ENCODE measurements around the gene DIS3L.
"Not testable (repeated sequence)": the region's sequence is repeated elsewhere in the genome, so short reads cannot be mapped to it uniquely, and the experiment has no call there.

DIS3L gene

DNA sequence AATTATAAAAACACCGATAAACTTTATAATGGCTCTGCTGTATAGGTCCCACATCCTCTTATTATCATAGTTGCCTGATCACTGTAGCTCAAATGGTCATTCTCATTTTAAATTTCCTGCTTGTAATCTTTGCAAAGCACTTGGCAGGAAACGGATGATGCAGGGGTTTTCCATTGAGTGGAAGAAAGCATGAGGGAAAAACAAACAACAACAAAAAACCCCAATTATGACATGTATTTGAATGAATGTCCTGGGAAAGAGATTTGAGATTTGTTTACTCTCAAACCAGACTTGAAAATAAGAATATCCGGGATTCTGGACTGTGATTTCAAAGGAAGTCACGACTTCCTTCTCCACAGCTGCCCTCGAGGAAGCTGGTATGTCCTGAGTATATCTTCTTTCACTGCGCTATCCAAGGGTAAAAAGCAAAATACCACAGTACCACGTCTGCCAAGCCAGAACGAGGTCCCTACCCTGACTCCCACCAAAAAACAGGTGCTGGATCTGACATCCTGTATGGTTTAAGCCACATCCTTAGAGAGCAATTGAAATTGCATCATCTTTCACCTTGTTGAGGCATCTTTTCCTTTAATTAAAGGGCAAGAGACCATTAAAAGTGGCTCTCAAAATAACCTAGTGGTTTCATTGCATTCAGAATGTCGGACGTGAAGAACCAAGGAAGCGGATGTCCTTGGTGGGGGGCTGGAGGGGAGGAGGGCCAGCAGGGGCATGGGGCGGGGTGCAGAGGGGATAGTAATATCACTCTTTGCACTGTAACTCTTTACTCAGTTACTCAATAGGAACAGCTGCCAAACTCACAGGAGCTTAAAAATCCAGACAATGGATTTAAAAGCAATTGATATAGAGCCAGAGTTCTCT lies 76.6 kb downstream of the DIS3L start:
- peak overlapping the region; percentile 27 for H3K4me3 ChIP-seq (ENCODE audit: low read length)
- peak; percentile 96 for DNase-seq (ENCODE audit: low read depth, low spot score)

DNA sequence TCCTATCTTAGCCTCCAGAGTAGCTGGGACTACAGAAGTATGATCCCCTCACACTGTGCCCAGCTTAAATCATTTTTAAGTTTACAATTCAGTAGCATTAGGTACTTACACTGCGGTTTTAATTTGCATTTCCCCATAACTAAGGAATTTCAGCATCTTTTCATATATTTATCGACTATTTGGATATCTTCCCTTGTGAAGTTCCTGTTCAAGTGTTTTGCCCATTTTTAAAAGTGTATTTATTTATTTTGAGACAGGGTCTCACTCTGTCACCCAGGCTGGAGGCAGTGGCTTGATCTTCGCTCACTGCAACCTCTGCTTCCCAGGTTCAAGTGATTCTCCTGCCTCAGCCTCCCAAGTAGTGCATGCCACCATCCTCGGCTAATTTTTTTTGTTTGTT lies 80.8 kb downstream of the DIS3L start:
- DNase-seq (ENCODE audit: low read depth, low spot score), result no peak
- no peak overlapping the region for H3K4me3 ChIP-seq (ENCODE audit: low read length)

DNA sequence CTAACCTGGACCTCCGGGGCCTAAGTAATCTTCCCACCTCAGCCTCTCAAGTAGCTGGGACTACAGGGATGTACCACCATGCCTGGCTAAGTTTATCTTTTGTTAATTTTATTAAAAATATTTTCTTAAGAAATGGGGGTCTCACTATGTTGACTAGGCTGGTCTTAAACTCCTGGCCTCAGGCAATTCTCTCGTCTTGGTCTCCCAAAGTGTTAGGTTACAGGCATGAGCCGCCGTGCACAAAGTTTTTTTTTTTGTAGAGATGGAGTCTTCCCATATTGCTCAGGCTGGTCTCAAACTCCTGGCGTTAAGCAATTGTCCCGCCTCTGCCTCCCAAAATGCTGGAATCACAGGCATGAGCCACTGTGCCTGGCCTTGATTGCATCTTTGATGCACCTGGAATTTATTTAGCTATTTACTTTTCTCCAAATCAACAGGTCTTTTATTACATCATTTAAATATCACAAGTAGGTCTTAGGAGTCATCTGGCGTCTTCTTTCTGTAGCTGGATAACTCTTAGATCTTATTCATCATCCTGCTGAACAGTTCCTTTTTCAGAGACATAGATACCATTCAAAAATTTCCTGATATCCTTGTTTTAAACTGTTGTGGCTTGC lies 85.6 kb downstream of the DIS3L start:
- no peak overlapping the region for H3K4me3 ChIP-seq (ENCODE audit: low read length)
- DNase-seq (ENCODE audit: low read depth, low spot score), result no peak

DNA sequence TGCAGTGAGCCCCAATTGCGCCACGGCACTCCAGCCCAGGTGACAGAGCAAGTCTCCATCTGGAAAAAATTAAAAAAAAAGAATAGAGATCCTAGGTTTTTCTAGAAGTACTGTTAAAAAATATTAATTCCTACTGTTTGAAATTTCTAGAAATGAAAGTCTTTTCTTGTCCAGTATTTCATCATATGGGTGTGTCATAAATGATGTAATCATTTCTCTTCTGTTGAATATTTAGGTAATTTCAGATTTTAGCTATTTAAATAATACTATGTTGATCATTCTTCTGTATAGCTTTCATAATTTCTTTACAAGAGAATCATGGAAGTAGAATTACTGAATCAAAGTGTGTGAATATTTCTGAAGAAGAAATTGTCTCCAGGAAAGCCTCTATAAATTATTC lies 88.0 kb downstream of the DIS3L start:
- H3K4me3 ChIP-seq (ENCODE audit: low read length); DNase-seq (ENCODE audit: low read depth, low spot score): not testable (repeated sequence)
